ENCODE results near the gene DAND5. TPM values are rescaled to one million over a fixed set of nuclear protein-coding genes. Genes with fewer than 3 reads are reported as not detected.

The DAND5 gene
- total and polyA plus RNA-seq, 2 of the 13 experiments (the other 11 are each of a cell fraction or from before 2014, with no cell fraction given): 0.04 TPM; not detected in 1

DNA sequence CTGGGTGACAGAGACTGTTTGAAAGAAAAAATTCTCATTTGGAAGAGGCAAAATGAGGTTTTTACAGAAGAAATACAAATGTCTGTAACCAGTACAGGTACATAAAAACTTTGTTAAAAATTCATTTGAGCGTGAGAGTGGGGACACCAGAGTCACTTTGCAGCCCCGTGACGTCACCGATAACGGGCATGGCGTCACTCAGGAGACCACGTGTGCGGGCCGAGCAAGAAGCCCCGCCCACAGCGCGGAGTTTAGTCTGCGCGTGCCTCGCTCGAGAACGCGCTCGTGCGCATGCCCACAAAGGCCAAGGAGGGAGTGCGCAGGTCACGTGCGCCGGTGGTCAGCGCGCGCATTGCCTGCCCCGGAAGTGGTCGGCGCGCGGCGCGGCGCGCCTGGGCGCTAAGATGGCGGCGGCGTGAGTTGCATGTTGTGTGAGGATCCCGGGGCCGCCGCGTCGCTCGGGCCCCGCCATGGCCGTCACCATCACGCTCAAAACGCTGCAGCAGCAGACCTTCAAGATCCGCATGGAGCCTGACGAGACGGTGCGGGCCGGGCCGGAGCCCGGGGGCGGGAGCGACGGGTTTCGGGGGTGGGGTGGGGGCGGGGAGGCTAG lies 23.8 kb upstream of the DAND5 start, which contains the start of gene RAD23A (continued):
- TF ChIP-seq DNMT3B (CRISPR knock-in tag; conservative IDR thresholded peaks at IDR 0.05): no peak
- peak; percentile 96 for TF ChIP-seq ZNF772 (CRISPR knock-in tag; IDR thresholded peaks at IDR 0.05)
- TF ChIP-seq ZNF639 (CRISPR knock-in tag; conservative IDR thresholded peaks at IDR 0.05): peak; percentile 77
- TF ChIP-seq, protein P1, sequence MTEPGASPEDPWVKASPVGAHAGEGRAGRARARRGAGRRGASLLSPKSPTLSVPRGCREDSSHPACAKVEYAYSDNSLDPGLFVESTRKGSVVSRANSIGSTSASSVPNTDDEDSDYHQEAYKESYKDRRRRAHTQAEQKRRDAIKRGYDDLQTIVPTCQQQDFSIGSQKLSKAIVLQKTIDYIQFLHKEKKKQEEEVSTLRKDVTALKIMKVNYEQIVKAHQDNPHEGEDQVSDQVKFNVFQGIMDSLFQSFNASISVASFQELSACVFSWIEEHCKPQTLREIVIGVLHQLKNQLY (CRISPR knock-in tag; IDR thresholded peaks at IDR 0.05): peak; percentile 85
- peak; percentile 86 for TF ChIP-seq CHCHD3 (CRISPR knock-in tag; IDR thresholded peaks at IDR 0.05)
- no peak for TF ChIP-seq ZNF7 (CRISPR knock-in tag; IDR thresholded peaks at IDR 0.05)
- peak; percentile 96 for TF ChIP-seq YEATS4 (CRISPR knock-in tag; IDR thresholded peaks at IDR 0.05; ENCODE audit: borderline replicate concordance)
- no peak for TF ChIP-seq ZNF780A (CRISPR knock-in tag; IDR thresholded peaks at IDR 0.05)
- TF ChIP-seq, protein P2, sequence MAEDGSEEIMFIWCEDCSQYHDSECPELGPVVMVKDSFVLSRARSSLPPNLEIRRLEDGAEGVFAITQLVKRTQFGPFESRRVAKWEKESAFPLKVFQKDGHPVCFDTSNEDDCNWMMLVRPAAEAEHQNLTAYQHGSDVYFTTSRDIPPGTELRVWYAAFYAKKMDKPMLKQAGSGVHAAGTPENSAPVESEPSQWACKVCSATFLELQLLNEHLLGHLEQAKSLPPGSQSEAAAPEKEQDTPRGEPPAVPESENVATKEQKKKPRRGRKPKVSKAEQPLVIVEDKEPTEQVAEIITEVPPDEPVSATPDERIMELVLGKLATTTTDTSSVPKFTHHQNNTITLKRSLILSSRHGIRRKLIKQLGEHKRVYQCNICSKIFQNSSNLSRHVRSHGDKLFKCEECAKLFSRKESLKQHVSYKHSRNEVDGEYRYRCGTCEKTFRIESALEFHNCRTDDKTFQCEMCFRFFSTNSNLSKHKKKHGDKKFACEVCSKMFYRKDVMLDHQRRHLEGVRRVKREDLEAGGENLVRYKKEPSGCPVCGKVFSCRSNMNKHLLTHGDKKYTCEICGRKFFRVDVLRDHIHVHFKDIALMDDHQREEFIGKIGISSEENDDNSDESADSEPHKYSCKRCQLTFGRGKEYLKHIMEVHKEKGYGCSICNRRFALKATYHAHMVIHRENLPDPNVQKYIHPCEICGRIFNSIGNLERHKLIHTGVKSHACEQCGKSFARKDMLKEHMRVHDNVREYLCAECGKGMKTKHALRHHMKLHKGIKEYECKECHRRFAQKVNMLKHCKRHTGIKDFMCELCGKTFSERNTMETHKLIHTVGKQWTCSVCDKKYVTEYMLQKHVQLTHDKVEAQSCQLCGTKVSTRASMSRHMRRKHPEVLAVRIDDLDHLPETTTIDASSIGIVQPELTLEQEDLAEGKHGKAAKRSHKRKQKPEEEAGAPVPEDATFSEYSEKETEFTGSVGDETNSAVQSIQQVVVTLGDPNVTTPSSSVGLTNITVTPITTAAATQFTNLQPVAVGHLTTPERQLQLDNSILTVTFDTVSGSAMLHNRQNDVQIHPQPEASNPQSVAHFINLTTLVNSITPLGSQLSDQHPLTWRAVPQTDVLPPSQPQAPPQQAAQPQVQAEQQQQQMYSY (CRISPR knock-in tag; IDR thresholded peaks at IDR 0.05): peak; percentile 56; the same call in 1 of the 2 replicates
- TF ChIP-seq ZC3H13 (CRISPR knock-in tag; IDR thresholded peaks at IDR 0.05): peak; percentile 80; the same call in 1 of the 2 replicates
- TF ChIP-seq SNRNP70 (IDR thresholded peaks at IDR 0.05; ENCODE audit: low read depth, low read length): no peak
- TF ChIP-seq ZNF850 (CRISPR knock-in tag; conservative IDR thresholded peaks at IDR 0.05): peak; percentile 81; the same call in 1 of the 2 replicates
- no peak for TF ChIP-seq MZF1 (CRISPR knock-in tag; IDR thresholded peaks at IDR 0.05; ENCODE audit: borderline replicate concordance)
- TF ChIP-seq ASH2L (IDR thresholded peaks at IDR 0.05; ENCODE audit: insufficient read length, low read depth, low read length): peak; percentile 69
- TF ChIP-seq USF2 (IDR thresholded peaks at IDR 0.05; ENCODE audit: low read depth, low read length): peak; percentile 97
- peak; percentile 98; the same call in 1 of the 2 replicates for TF ChIP-seq USF2 (CRISPR knock-in tag; IDR thresholded peaks at IDR 0.05; ENCODE audit: borderline replicate concordance)
- TF ChIP-seq MIXL1 (CRISPR knock-in tag; IDR thresholded peaks at IDR 0.05): peak; percentile 84
- TF ChIP-seq, protein P3, sequence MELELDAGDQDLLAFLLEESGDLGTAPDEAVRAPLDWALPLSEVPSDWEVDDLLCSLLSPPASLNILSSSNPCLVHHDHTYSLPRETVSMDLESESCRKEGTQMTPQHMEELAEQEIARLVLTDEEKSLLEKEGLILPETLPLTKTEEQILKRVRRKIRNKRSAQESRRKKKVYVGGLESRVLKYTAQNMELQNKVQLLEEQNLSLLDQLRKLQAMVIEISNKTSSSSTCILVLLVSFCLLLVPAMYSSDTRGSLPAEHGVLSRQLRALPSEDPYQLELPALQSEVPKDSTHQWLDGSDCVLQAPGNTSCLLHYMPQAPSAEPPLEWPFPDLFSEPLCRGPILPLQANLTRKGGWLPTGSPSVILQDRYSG (CRISPR knock-in tag; IDR thresholded peaks at IDR 0.05): peak; percentile 75; the same call in 1 of the 2 replicates
- TF ChIP-seq TBX2 (CRISPR knock-in tag; IDR thresholded peaks at IDR 0.05; ENCODE audit: borderline replicate concordance): peak; percentile 89
- peak; percentile 81 for TF ChIP-seq NKX3-1 (CRISPR knock-in tag; IDR thresholded peaks at IDR 0.05)
- TF ChIP-seq ZMYM4 (CRISPR knock-in tag; IDR thresholded peaks at IDR 0.05): peak; percentile 77

All from HepG2 (cell line).